ENCODE measurements around the gene IFI44.

GRCh38 chr1:78687914-78688313, 38.3 kb downstream of the IFI44 start:
- TF ChIP-seq EZH2 (IDR thresholded peaks at IDR 0.05): no peak
- TF ChIP-seq CTCF (IDR thresholded peaks at IDR 0.05): no peak
- TF ChIP-seq EZH2phosphoT487 (IDR thresholded peaks at IDR 0.05): no peak

Measured in neural progenitor cell (in vitro differentiated cells).